SK-N-SH (cell line): Measurements from ENCODE around the gene LCN1. TPM values are rescaled to one million over a fixed set of nuclear protein-coding genes. Genes with fewer than 3 reads are reported as not detected.

ENCODE experiments used
- CTCF ChIA-PET: fragments of 300-600, 350-600 bp; formaldehyde crosslinking; extraction: SDS; loops from one replicate; lab custom pipeline; 2021; lab: Yijun Ruan, JAX
- POLR2A ChIA-PET: fragments of 350-600 bp; sonication (Branson Sonifier 250); formaldehyde crosslinking; extraction: SDS; loops from one replicate; lab custom pipeline; 2020; ENCODE audit warnings: antibody characterized with exemption, inconsistent platforms; lab: Yijun Ruan, JAX
- DNase-seq: peaks from one replicate; pipeline ENCODE4 v3.0.0; 2012
- H2AFZ ChIP-seq: fragments of 200-600 bp; sonication (generic); 2 replicates; pipeline ENCODE4 v1.8.1; 2016; ENCODE audit warnings: antibody characterized with exemption, mild to moderate bottlenecking, low read depth
- H3F3A ChIP-seq: fragments of 200-600 bp; sonication (generic); replicated peaks from 2 replicates; pipeline ENCODE3; 2016; ENCODE audit warnings: antibody characterized with exemption, mild to moderate bottlenecking; ENCODE audit not compliant: insufficient read depth
- H3K27ac ChIP-seq, 2 experiments: fragments of 200-500 bp in 1 of 2; fragments of 200-600 bp in 1 of 2; sonication (Bioruptor generic) in 1 of 2; sonication (generic), shearing (Covaris generic) in 1 of 2; 2 replicates each; pipeline versions ENCODE4 v1.5.1 to v1.6.1; 2014 to 2016; ENCODE audit warnings: low read depth in 2 of 2, inconsistent platforms in 1 of 2, low read length in 1 of 2, mild to moderate bottlenecking in 1 of 2, mixed read lengths in 1 of 2
- H3K27me3 ChIP-seq: fragments of 200-600 bp; sonication (generic), shearing (Covaris generic); 2 replicates; pipeline ENCODE4 v1.6.1; 2016; ENCODE audit warnings: mixed run types; ENCODE audit not compliant: insufficient read depth
- H3K36me3 ChIP-seq, 2 experiments: fragments of 200-500 bp in 1 of 2; fragments of 200-600 bp in 1 of 2; sonication (Bioruptor generic) in 1 of 2; sonication (generic) in 1 of 2; replicated peaks in 1 of 2; 2 replicates each; pipeline versions ENCODE3 to v1.5.1; 2014 to 2016; ENCODE audit warnings: low read length in 1 of 2, mild to moderate bottlenecking in 1 of 2; ENCODE audit not compliant: insufficient read depth in 2 of 2, control insufficient read depth in 1 of 2
- H3K4me1 ChIP-seq, 2 experiments: fragments of 200-500 bp in 1 of 2; fragments of 200-600 bp in 1 of 2; sonication (Bioruptor generic) in 1 of 2; sonication (generic), shearing (Covaris generic) in 1 of 2; 2 replicates each; pipeline versions ENCODE4 v1.5.1 to v1.6.1; 2014 to 2016; ENCODE audit warnings: low read depth in 1 of 2, low read length in 1 of 2, mixed run types in 1 of 2; ENCODE audit not compliant: insufficient read depth in 2 of 2, control insufficient read depth in 1 of 2
- H3K4me2 ChIP-seq: fragments of 200-600 bp; sonication (generic), shearing (Covaris generic); 2 replicates; pipeline ENCODE4 v1.6.1; 2017; ENCODE audit warnings: mixed run types
- H3K4me3 ChIP-seq, 2 experiments: fragments of 200-500 bp in 1 of 2; fragments of 200-600 bp in 1 of 2; sonication (Bioruptor generic) in 1 of 2; sonication (generic), shearing (Covaris generic) in 1 of 2; 2 replicates each; pipeline versions ENCODE4 v1.5.1 to v1.8.1; 2014 to 2016; ENCODE audit warnings: low read depth in 2 of 2, inconsistent platforms in 1 of 2, low read length in 1 of 2, mild to moderate bottlenecking in 1 of 2, mixed read lengths in 1 of 2, moderate library complexity in 1 of 2
- H3K79me2 ChIP-seq: fragments of 200-600 bp; sonication (generic); 2 replicates; pipeline ENCODE4 v1.8.1; 2017; ENCODE audit warnings: mild to moderate bottlenecking; ENCODE audit not compliant: insufficient read depth
- H3K9ac ChIP-seq: fragments of 200-600 bp; sonication (generic); 2 replicates; pipeline ENCODE4 v1.6.1; 2017; ENCODE audit warnings: mixed run types
- H3K9me2 ChIP-seq: fragments of 200-600 bp; sonication (generic); 2 replicates; pipeline ENCODE4 v1.6.1; 2017; ENCODE audit warnings: mixed run types
- H3K9me3 ChIP-seq: fragments of 200-600 bp; sonication (generic); 2 replicates; pipeline ENCODE4 v1.6.1; 2017; ENCODE audit warnings: mixed run types, mild to moderate bottlenecking, moderate library complexity
- H4K20me1 ChIP-seq: fragments of 200-600 bp; sonication (generic); 2 replicates; pipeline ENCODE4 v1.6.1; 2017; ENCODE audit warnings: mild to moderate bottlenecking, mixed run types; ENCODE audit not compliant: insufficient read depth
- CHD2 ChIP-seq: fragments of 150-350 bp; IDR thresholded peaks from 2 replicates; pipeline ENCODE4 v1.6.1; 2018; ENCODE audit warnings: low read length; ENCODE audit not compliant: partially characterized antibody
- ELF1 ChIP-seq: IDR thresholded peaks from 2 replicates; pipeline ENCODE4 v1.4.0; 2012
- EP300 ChIP-seq, 2 experiments: IDR thresholded peaks; 2 replicates each; pipeline versions ENCODE4 v1.4.0 to v1.6.1; 2012; ENCODE audit warnings: borderline replicate concordance in 1 of 2, low read depth in 1 of 2, low read length in 1 of 2
- FOSL2 ChIP-seq: IDR thresholded peaks from 2 replicates; pipeline ENCODE4 v1.4.0; 2012; ENCODE audit warnings: low read depth, mild to moderate bottlenecking, moderate library complexity, borderline replicate concordance
- FOXM1 ChIP-seq: IDR thresholded peaks from 2 replicates; pipeline ENCODE4 v1.4.0; 2012; ENCODE audit warnings: low read depth, mild to moderate bottlenecking
- GABPA ChIP-seq: IDR thresholded peaks from 2 replicates; pipeline ENCODE4 v1.4.0; 2012; ENCODE audit warnings: low read depth, mild to moderate bottlenecking
- MEF2A ChIP-seq: IDR thresholded peaks from 2 replicates; pipeline ENCODE4 v1.4.0; 2012; ENCODE audit warnings: low read depth, borderline replicate concordance
- MXI1 ChIP-seq: IDR thresholded peaks from 2 replicates; pipeline ENCODE4 v1.6.1; 2012; ENCODE audit warnings: mild to moderate bottlenecking, low read depth, low read length, improper control_type of control experiment
- POLR2AphosphoS5 ChIP-seq: IDR thresholded peaks from 2 replicates; pipeline ENCODE4 v1.6.1; 2012; ENCODE audit warnings: low read depth, low read length
- RAD21 ChIP-seq: IDR thresholded peaks from 2 replicates; pipeline ENCODE4 v1.6.1; 2012; ENCODE audit warnings: mild to moderate bottlenecking, low read length
- RCOR1 ChIP-seq: fragments of 150-350 bp; IDR thresholded peaks from 2 replicates; pipeline ENCODE4 v1.6.1; 2017; ENCODE audit warnings: antibody characterized with exemption, low read length
- REST ChIP-seq: IDR thresholded peaks from 2 replicates; pipeline ENCODE4 v1.6.1; 2012; ENCODE audit warnings: mild to moderate bottlenecking, low read depth, low read length, moderate library complexity
- RXRA ChIP-seq: IDR thresholded peaks from 2 replicates; pipeline ENCODE4 v1.4.0; 2012; ENCODE audit warnings: low read depth, mild to moderate bottlenecking, borderline replicate concordance
- SIN3A ChIP-seq: IDR thresholded peaks from 2 replicates; pipeline ENCODE4 v1.6.1; 2012; ENCODE audit warnings: low read depth, mild to moderate bottlenecking, low read length, moderate library complexity, borderline replicate concordance
- SMC3 ChIP-seq: IDR thresholded peaks from 2 replicates; pipeline ENCODE4 v1.6.1; 2012; ENCODE audit warnings: low read depth, low read length, improper control_type of control experiment
- TCF12 ChIP-seq: IDR thresholded peaks from 2 replicates; pipeline ENCODE4 v1.4.0; 2012
- YY1 ChIP-seq: IDR thresholded peaks from 2 replicates; pipeline ENCODE4 v1.4.0; 2012; ENCODE audit warnings: low read depth, mild to moderate bottlenecking
- WGBS: methylation state at CpG from one replicate; pipeline ENCODE4 v1.1.6; 2017; ENCODE audit warnings: low lambda C conversion rate; 5-methylcytosine and 5-hydroxymethylcytosine counted together
- polyA plus RNA-seq, 3 experiments: library from polyadenylated mRNA; depleted of rRNA; stranded (reverse); fragments of >200 nt; gene quantifications; 2 replicates each; pipeline ENCODE4 v1.2.3, GENCODE V29; 2012
- TF ChIP-seq, protein P1 (sequence below): fragments of 200-600 bp; sonication (generic); IDR thresholded peaks from 2 replicates; pipeline ENCODE4 v1.6.1; 2017; ENCODE audit warnings: antibody characterized with exemption, mild to moderate bottlenecking, moderate library complexity

Gene LCN1
- polyA plus RNA-seq, 1 of the 3 experiments (the other 2 are of a cell fraction), result not detected

DNA sequence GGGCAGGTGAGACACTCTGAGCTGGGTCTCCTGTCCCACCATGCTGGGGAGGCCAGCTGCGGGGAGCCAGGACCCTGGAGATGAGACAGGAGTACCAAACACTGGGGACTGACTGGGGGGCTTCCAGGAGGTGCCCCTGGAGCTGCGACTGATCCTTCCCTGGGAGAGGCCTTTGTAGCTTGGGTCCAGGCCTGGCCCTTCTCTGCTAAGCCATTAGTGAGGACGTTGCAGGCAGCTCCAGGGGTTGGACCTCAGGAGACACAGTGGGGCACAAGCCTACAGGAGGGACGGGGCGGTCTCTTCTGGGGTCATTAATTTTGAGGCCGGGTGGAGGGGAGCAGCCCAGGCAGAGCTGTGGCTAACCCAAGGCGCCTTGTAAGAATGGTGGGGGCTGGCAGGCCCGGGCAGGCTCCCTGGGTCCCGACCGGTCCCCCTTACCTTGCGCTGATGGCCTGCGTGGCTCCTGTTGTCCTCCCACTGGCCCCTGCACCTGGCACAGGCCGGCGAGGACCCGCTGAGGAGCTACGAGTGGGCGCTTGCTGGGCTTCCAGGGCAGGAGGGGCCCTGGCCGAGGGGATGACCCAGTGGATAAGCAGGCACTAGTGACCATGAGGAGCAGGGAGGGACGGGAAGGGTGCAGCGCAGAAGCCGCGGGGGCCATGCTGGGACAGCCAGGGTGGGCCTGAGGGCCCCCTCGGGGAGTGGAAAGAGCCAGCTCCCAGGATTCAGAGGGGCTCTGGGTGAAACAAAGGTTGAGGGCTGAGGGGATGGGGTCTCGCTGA lies 15.6 kb upstream of the LCN1 start (continued):
- TF ChIP-seq SMC3 (no peak), GABPA (no peak), FOSL2 (no peak), YY1 (no peak), RAD21 (no peak), REST (no peak), RXRA (no peak), FOXM1 (no peak)

DNA sequence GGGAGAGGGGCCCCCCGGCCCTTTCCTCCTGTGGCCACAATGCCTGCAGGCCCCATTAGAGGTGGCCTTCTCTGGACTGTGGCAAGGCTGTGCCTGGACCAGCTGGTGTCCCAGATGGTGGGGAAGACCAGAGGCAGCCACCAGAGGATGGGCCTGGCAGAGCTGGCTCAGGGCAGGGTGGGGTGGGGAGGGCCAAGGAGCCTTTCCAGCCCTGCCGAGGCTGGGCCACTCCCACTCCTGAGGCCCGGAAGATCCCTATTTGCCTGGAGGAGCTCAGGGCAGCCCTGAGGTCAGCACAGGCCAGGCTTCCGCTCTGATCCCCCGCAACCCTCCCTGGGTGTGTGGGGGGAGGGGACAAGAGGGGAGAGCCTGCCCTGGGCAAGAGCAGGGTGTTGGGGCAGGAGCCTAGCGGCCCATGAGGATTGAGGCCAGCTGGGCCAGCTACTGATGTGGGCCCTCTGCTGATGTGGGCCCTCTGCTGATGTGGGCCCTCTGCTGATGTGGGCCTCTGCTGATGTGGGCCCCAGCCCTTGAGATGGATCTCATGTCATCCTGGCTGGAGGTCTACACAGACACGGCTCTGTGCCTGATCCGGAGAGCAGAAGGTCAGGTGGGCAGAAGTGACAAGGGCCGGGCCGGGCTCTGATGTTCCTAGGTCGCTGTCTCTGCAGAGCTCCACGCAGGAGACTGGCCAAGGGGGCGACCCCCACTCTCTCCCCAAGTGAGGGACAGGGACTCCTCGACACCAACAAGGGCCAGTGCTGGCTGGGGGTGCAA lies 14.7 kb upstream of the LCN1 start:
- CTCF ChIA-PET, result interaction anchor here (2.1 kb wide), 1 partner anchor 86 kb away, joined by 9 read pairs; no protein-coding TSS in a partner anchor
- WGBS, result 67% methylated on average over 3 of the region's 14 CpGs

More for the DNA sequence above, 14.7 kb upstream of the LCN1 start:
- Histone ChIP-seq H3K36me3 (peaks cover 3 to 33% of the 10 kb centered on the region in 2 experiments), H3K4me3 (no peak overlapping the region), H3K27me3 (no peaks in the 10 kb centered on the region), H3K79me2 (peaks cover 11% of the 10 kb centered on the region), H2AFZ (no peak overlapping the region), H3K9me3 (no peaks in the 10 kb centered on the region), H3K9ac (no peak overlapping the region), H4K20me1 (peaks cover 21% of the 10 kb centered on the region), H3F3A (no peaks in the 10 kb centered on the region), H3K27ac (no peak overlapping the region), H3K4me1 (peaks cover 6 to 10% of the 10 kb centered on the region in 2 experiments; a peak in 2 of 4 replicates), H3K9me2 (no peaks in the 10 kb centered on the region), H3K4me2 (no peak overlapping the region)
- DNase-seq, result peak; percentile 44
- TF ChIP-seq YY1 (no peak), CHD2 (no peak), POLR2AphosphoS5 (no peak), MEF2A (no peak), RCOR1 (no peak), TCF12 (no peak), EP300 (IDR thresholded peaks at IDR 0.05; ENCODE audit: borderline replicate concordance in 1 of 2, low read depth in 1 of 2, low read length in 1 of 2) (no peak), ELF1 (no peak), SIN3A (no peak), MXI1 (no peak), FOXM1 (no peak), SMC3 (no peak), REST (no peak), RXRA (no peak)
- TF ChIP-seq, protein P1, sequence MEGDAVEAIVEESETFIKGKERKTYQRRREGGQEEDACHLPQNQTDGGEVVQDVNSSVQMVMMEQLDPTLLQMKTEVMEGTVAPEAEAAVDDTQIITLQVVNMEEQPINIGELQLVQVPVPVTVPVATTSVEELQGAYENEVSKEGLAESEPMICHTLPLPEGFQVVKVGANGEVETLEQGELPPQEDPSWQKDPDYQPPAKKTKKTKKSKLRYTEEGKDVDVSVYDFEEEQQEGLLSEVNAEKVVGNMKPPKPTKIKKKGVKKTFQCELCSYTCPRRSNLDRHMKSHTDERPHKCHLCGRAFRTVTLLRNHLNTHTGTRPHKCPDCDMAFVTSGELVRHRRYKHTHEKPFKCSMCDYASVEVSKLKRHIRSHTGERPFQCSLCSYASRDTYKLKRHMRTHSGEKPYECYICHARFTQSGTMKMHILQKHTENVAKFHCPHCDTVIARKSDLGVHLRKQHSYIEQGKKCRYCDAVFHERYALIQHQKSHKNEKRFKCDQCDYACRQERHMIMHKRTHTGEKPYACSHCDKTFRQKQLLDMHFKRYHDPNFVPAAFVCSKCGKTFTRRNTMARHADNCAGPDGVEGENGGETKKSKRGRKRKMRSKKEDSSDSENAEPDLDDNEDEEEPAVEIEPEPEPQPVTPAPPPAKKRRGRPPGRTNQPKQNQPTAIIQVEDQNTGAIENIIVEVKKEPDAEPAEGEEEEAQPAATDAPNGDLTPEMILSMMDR, result no peak
- POLR2A ChIA-PET, result no interaction called here
